GM19468 (cell line): ENCODE results near the gene ERAS.
"Not testable (repeated sequence)": the region's sequence is repeated elsewhere in the genome, so short reads cannot be mapped to it uniquely, and the experiment has no call there.

ENCODE experiments used
- ATAC-seq: cut with Tn5 transposase; IDR thresholded peaks from one replicate; pipeline ENCODE4 v1.9.1; 2021; ENCODE audit warnings: mild to moderate bottlenecking, moderate library complexity, moderate number of reproducible peaks; ENCODE audit not compliant: unreplicated experiment; ENCODE audit errors: extremely low read depth

The ERAS gene

DNA sequence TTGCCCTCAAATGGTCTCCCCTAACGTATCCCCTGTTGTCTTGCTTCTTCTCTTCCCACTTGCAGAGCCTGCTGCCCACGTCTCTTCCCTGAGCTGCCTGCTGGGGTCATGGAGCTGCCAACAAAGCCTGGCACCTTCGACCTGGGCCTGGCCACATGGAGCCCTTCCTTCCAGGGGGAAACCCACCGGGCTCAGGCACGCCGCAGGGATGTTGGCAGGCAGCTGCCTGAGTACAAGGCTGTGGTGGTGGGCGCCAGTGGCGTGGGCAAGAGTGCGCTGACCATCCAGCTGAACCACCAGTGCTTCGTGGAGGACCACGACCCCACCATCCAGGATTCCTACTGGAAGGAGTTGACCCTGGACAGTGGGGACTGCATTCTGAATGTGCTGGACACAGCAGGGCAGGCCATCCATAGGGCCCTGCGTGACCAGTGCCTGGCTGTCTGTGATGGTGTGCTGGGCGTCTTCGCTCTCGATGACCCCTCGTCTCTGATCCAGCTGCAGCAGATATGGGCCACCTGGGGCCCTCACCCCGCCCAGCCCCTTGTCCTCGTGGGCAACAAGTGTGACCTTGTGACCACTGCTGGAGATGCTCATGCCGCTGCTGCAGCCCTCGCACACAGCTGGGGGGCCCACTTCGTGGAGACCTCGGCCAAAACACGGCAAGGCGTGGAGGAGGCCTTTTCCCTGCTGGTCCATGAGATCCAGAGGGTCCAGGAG lies 2.9 kb downstream of the ERAS start:
- ATAC-seq: no peak

DNA sequence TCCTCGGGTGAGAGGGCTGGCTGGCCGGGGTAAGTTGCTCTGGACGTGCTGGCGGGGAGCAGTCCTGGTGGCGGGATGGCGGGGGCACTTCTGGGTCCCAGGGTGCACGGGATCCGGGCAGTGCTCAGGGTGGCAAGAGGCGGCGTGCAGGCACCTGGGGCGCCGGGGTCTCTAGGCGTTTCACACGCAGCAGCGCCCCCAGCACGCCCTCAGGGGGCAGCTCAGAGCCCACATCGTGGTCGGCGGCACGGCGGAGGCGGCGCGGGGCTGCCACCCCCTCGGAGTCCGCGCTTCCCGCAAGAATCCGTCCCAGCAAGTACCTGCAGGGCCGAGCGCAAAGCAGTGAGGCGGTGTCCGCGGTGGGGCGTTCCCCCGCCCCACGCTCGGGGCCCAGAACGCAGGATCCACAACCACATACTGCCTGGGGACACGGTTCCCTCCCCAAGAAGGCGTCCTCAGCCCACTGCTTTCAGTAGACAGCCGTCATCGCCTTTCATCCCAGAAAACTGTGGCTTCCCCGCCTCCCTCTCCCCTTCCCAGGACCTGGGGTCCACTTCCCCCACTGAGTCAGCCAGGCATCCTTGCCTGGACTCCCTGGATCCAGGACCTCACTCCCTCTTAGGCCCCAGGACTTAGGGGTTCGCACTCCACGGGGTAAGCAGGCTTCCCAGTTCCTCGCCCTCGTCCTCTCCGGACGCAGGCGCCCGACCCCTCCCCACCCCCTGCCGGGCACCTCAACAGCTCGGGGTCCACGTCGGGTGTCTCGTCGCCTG lies 5.0 kb downstream of the ERAS start:
- ATAC-seq: no peak

DNA sequence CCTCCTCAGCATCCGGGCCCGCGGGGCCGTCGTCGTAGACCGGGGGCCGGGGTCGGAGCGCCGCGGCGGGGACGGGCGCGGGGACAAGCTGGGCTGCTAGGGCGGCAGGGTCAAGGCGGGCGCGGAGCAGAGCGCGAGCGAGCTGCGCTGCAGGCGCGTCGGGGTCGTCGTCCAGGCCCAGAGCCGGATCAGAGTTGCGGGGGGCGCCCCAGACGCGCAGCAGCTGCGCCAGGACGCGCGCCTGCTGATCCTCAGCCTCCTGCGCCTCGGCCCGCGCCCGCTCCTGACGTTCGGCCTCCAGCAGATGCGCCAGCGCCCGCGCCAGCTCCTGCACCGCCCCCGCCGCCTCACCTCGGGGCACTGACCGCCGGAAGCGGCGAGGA lies 5.6 kb downstream of the ERAS start:
- no peak for ATAC-seq

DNA sequence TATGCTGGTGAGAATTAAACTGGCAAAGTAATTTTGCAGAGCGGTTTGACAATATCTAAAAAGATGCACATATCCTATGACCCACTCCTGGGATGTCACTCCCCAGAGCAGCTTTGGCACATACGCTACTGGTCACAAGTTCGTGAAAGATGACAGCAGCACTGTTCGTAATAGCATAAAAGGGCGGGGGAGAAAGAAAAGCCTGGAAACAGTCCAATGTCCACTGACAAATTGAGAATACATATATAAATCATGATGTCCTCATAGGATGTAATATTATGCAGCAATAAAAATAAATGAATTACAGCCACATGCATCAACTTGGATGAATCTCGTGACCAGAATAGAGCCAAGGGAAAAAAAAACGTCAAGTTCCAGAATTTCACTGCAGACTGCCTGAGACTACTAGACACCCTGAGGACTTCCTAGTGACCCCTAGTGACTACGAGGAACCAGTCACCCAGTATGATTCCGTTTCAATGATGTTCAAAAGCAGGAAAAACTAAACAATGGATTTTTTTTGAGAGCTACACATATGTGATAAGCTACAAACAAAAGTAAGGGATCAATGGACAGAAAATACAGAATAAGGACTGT lies 7.3 kb downstream of the ERAS start:
- ATAC-seq: no peak

DNA sequence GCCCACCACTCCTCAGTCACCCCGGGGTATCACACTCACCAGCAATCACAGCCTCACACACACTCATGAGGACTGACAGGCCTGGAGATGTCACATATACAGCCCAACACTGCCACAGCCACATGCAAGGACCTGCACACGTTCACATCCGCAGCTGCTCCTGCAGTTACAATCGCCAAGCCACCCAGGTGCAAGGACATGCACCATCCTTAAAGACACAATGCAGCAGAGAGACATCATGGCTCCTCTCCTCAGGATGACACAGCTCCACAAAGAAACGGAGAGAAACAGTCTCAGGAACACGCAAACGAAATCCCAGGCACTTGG lies 8.0 kb downstream of the ERAS start:
- ATAC-seq: no peak

DNA sequence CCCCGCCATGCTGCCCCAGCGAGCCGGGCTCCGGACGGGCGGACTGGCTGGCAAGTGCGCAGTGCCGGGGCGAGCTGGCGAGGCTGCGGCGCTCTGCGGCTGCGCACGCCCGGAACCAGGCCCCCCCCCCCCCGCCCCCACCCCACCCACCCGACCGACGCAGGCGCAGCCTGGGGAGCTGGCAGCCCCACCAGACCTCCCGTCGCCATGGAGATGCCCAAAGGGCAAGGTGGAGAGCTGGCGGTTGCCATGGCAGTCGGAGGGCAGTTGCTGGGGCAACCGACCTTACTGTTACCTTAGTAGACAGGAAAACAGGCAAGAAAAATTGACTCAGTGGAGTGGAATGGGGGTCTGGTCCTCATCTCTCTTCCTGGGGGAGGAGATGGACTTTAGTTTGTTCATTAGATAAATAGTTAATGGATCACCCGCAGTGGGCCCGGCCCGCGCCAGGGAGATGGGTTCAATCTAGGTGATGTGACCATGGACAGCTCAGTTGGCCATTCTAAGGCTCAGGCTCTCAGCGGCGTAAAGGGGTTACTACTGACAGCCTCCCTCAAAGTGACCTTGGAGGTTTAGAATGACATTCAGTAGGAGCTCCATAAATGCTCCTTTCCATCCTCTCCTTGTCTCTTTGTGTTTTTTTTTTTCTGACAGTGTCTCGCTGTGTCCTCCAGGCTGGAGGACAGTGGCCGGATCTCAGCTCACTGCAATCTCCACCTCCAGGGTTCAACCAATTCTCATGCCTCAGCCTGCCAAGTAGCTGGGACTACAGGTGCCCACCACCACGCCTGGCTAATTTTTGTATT lies 9.4 kb downstream of the ERAS start, which contains the start of gene PCSK1N:
Gene PCSK1N (minus strand): TSS at position 87 of the 806 bp plus-strand sequence. CDS start 78 bp downstream, at position 9.
- ATAC-seq: no peak

DNA sequence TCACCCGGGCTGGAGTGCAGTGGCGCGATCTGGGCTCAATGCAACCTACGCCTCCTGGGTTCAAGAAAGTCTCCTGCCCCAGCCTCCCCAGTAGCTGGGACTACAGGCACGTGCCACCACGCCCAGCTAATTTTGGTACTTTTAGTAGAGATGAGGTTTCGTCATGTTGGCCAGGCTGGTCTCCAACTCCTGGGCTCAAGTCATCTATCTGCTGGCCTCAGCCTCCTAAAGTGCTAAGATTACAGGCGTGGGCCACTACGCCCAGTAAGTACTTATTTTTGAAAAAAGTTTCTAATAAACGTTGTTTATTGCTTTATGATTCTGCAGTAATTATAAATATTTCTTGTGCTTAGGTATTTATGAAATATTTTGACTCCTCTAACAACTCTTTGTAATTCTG lies 13.4 kb downstream of the ERAS start:
- no peak for ATAC-seq

DNA sequence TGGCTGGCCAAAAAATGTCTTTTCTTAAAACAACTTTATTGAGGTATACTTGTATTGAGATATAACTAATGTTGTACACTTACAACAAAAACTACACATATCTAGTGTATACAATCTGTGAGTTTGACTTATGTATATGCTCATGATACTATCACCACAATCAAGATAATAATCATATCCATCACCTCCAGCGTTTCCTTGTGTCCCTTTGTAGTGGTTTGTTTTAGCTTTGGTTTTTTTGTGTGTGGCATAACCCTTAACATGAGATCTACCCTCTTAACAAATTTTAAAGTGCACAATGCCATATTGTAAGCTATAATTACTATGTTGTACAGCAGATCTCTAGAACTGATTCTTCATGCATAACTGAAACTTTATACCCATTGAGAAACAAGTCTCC lies 22.5 kb downstream of the ERAS start:
- no peak for ATAC-seq

DNA sequence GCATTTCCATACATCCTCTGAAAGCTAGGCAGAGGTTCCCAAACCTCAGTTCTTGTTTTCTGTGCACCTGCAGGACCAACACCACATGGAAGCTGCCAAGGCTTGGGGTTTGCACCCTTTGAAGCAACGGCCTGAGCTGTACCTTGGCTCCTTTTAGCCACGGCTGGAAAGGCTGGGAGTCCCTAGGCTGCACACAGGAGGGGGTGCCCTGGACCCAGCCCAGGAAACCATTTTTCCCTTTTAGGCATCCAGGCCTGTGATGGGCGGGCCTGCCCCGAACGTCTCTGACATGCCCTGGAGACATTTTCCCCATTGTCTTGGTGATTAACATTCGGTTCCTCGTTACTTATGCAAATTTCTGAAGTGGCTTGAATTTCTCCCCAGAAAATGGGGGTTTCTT lies 26.5 kb downstream of the ERAS start:
- no peak for ATAC-seq

DNA sequence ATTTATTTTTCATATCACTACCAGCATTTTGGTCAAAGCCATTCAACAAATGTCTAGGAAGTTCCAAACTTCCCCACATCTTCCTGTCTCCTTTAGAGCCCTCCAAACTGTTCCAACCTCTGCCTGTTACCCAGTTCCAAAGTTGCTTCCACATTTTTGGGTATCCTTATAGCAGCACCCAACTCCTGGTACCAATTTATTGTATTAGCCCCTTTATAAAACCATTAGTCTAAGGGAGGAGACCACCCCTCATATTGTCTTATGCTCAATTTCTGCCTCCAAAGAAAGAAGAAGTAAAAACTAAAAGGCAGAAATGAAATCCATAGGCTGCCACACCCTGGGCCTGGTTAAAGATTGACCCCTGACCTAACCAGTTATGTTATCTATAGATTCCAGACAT lies 27.2 kb downstream of the ERAS start:
- ATAC-seq: not testable (repeated sequence)

DNA sequence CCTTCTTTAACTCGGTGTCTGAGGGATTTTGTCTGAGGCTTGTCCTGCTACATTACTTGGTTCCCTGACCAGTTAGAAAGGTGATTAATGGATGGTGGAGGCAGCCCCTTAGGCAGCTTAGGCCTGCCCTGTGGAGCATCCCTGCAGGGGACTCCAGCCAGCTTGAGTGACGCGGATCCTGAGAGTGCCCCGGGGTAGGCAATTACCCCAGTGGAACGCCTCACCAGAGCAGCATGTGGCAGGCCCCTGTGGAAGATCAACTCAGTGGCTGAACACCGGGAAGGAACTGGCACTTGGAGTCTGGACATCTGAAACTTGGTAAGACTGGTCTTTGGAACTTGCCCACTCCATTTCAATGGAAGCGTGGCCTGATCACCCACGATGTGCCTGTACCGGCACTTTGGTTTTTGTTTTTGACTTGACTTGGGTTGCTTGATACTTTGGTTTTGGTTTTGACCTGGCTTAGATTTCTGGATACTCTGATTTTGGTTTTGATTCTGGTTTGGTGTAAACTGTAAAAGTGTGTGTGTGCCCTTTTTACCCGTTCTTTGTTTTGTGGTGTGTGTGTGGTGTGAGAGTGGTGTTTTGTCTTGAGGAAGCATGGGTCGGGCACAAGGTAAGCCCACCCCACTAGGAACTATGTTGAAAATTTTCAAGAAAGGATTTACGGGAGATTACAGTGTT lies 27.9 kb downstream of the ERAS start:
- ATAC-seq: not testable (repeated sequence)

DNA sequence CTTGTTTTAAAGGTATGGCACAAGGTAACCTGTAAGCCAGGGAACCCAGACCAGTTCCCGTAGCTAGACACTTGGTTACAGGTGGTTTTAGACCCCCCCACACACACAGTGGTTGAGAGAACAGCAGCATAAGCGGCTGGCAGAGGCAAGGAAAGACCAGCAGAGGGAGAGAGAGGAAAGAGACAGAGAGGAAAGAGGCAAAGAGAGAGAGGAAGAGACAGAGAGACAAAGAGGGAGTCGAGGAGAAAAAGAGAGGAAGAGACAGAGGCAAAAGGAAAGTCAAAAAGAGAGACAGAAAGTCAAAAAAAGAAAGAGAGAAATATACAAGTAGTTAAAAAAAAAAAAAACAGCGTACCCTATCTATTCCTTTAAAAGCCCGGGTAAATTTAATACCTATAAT lies 28.6 kb downstream of the ERAS start:
- no peak for ATAC-seq

DNA sequence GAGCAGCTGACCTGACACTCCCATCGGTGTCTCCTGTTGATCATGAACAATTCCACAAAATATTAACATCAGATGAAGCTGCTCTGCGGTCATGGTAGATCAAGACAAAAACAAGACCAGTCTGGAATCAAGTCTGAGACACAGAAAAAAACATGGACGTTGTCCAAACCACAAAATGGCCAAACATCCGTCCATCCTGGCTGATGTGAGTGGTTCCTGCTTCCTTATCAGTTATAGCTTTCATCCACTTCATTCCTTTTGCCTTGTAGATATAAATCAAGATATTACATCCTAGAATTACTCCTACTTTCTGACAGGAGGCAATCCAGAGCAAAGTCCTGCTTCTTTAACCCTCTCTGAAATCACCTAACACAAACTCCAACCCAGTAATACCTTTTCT lies 37.9 kb downstream of the ERAS start:
- no peak for ATAC-seq

DNA sequence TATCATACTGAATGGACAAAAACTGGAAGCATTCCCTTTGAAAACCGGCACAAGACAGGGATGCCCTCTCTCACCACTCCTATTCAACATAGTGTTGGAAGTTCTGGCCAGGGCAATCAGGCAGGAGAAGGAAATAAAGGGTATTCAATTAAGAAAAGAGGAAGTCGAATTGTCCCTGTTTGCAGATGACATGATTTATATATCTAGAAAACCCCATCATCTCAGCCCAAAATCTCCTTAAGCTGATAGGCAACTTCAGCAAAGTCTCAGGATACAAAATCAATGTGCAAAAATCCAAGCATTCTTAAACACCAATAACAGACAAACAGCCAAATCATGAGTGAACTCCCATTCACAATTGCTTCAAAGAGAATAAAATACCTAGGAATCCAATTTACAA lies 45.7 kb downstream of the ERAS start:
- ATAC-seq: not testable (repeated sequence)

DNA sequence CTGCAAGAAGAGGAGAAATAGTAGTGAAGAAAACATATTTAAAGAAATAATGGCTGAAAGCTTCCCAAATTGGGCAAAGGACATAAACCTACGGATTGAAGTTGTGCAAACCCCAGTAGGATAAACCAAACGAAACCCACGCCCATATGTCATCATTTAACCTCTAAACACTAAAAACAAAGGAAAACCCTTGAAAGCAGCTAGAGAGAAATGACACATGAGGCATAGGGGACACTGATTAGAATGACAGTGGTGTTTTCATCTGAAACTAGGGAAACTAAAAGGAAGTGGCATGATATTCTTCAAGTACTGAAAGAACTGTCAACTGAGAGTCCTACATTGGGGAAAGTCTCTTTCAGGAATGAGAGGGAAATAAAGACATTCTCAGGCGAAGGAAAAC lies 50.6 kb downstream of the ERAS start:
- ATAC-seq: not testable (repeated sequence)
